ENCODE data around the gene USP43.

Gene USP43

DNA sequence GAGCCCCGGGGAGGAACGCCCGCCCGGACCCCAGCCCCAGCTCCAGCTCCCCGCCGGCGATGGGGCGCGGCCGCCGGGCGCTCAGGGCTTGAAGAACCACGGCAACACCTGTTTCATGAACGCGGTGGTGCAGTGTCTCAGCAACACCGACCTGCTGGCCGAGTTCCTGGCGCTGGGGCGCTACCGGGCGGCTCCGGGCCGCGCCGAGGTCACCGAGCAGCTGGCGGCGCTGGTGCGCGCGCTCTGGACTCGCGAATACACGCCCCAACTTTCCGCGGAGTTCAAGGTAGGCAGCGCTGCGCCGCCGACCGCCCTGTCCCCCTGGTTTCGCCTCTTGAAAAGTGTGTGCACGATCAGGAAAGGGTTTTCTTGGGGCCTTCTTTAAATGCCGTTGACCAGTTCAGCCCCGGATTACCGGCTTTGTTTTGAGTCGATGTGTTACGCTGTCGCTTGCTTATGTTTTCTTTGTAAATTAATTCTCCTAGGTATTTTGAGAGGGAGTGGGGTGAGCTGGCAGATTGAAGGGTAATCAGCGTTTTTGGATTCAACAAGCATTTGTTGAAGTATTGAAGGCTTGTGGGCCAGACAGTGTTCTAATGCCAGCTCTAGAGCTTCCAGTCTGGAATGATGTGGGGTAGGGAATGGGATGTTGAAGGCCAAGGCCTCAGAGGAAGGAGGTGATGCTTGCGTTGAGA, 681 bp downstream of the USP43 start:
- peaks cover 20% of the 10 kb centered on the region for H3K27me3 ChIP-seq (ENCODE audit: control insufficient read depth, low read length)
- H3K4me1 ChIP-seq (ENCODE audit: control insufficient read depth, low read length), result peaks cover 11% of the 10 kb centered on the region
- no peak overlapping the region for H3K4me3 ChIP-seq (ENCODE audit: low read length)
- H3K79me2 ChIP-seq (ENCODE audit: control insufficient read depth, low read length), result no peaks in the 10 kb centered on the region
- no peaks in the 10 kb centered on the region for H4K20me1 ChIP-seq (ENCODE audit: control insufficient read depth, insufficient read depth, low read depth, low read length)
- H3K27ac ChIP-seq (ENCODE audit: low read depth, low read length), result no peak overlapping the region
- no peak overlapping the region for H3K4me2 ChIP-seq (ENCODE audit: low read length)
- no peaks in the 10 kb centered on the region for H3K9me3 ChIP-seq (ENCODE audit: control insufficient read depth, insufficient read depth, low read length)
- no peaks in the 10 kb centered on the region for H3K9me2 ChIP-seq (replicated peaks; ENCODE audit: control insufficient read depth, low read length)
- TF ChIP-seq, protein P1, sequence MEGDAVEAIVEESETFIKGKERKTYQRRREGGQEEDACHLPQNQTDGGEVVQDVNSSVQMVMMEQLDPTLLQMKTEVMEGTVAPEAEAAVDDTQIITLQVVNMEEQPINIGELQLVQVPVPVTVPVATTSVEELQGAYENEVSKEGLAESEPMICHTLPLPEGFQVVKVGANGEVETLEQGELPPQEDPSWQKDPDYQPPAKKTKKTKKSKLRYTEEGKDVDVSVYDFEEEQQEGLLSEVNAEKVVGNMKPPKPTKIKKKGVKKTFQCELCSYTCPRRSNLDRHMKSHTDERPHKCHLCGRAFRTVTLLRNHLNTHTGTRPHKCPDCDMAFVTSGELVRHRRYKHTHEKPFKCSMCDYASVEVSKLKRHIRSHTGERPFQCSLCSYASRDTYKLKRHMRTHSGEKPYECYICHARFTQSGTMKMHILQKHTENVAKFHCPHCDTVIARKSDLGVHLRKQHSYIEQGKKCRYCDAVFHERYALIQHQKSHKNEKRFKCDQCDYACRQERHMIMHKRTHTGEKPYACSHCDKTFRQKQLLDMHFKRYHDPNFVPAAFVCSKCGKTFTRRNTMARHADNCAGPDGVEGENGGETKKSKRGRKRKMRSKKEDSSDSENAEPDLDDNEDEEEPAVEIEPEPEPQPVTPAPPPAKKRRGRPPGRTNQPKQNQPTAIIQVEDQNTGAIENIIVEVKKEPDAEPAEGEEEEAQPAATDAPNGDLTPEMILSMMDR (IDR thresholded peaks at IDR 0.05; ENCODE audit: low read depth, low read length, poor library complexity, severe bottlenecking), result no peak
- no peaks in the 10 kb centered on the region for H3K36me3 ChIP-seq (ENCODE audit: control insufficient read depth, low read length)
- no peaks in the 10 kb centered on the region for H3F3A ChIP-seq (ENCODE audit: control insufficient read depth, insufficient read depth)

DNA sequence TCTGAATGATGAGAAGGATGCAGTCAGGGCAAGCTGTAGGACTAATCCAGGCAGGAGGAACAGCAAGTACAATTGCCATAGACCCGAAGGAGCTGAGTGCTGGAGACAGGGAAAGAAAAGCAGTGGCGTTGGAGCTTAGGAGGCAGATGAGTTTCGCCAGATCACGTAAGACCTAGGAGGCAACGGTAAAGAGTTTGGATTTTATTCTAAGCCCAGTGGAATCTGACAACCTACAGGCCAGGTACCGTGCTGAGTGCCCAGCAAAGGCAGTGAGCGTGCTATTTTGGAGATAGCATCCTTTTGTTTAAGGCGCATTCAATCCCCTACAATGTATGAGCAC, 1.2 kb downstream of the USP43 start:
- Histone ChIP-seq H3K4me2 (ENCODE audit: low read length) (no peak overlapping the region), H3K4me3 (ENCODE audit: low read length) (no peak overlapping the region)

DNA sequence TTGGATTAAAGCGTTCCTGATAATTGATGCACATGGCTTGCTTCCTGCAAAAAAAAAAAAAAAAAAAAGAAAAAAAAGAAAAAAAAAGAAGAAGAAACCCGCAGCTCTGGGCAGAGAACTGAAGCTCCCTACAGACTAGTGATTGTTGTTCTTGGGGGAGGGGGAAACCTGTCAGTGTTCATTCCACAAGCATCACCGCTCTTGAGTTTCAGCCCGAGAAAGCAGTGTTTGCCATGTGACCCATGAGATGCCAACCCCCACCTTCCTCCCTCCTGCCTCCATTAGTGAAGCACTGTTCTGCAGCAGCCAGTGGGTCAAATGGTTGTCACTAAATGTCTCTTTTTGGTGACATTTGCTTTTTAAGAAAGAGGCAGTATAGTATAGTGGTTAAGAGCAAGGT, 1.7 kb downstream of the USP43 start:
- Histone ChIP-seq H3K9me2 (replicated peaks; ENCODE audit: control insufficient read depth, low read length) (no peaks in the 10 kb centered on the region), H3K27me3 (ENCODE audit: control insufficient read depth, low read length) (peaks cover 20% of the 10 kb centered on the region), H3K4me3 (ENCODE audit: low read length) (no peak overlapping the region), H3K36me3 (ENCODE audit: control insufficient read depth, low read length) (no peaks in the 10 kb centered on the region), H3K4me1 (ENCODE audit: control insufficient read depth, low read length) (peaks cover 11% of the 10 kb centered on the region), H3K27ac (ENCODE audit: low read depth, low read length) (no peak overlapping the region), H3K9me3 (ENCODE audit: control insufficient read depth, insufficient read depth, low read length) (no peaks in the 10 kb centered on the region), H3F3A (ENCODE audit: control insufficient read depth, insufficient read depth) (no peaks in the 10 kb centered on the region), H3K4me2 (ENCODE audit: low read length) (no peak overlapping the region), H4K20me1 (ENCODE audit: control insufficient read depth, insufficient read depth, low read depth, low read length) (no peaks in the 10 kb centered on the region), H3K79me2 (ENCODE audit: control insufficient read depth, low read length) (no peaks in the 10 kb centered on the region)
- TF ChIP-seq EZH2phosphoT487 (IDR thresholded peaks at IDR 0.05; ENCODE audit: borderline replicate concordance, low read length), result no peak

More for the DNA sequence above, 1.2 kb downstream of the USP43 start:
- Histone ChIP-seq H3K27me3 (ENCODE audit: control insufficient read depth, low read length) (peaks cover 20% of the 10 kb centered on the region), H4K20me1 (ENCODE audit: control insufficient read depth, insufficient read depth, low read depth, low read length) (no peaks in the 10 kb centered on the region), H3K4me1 (ENCODE audit: control insufficient read depth, low read length) (peaks cover 11% of the 10 kb centered on the region), H3F3A (ENCODE audit: control insufficient read depth, insufficient read depth) (no peaks in the 10 kb centered on the region), H3K27ac (ENCODE audit: low read depth, low read length) (no peak overlapping the region), H3K79me2 (ENCODE audit: control insufficient read depth, low read length) (no peaks in the 10 kb centered on the region), H3K9me3 (ENCODE audit: control insufficient read depth, insufficient read depth, low read length) (no peaks in the 10 kb centered on the region), H3K36me3 (ENCODE audit: control insufficient read depth, low read length) (no peaks in the 10 kb centered on the region), H3K9me2 (replicated peaks; ENCODE audit: control insufficient read depth, low read length) (no peaks in the 10 kb centered on the region)
- TF ChIP-seq, protein P1 (IDR thresholded peaks at IDR 0.05; ENCODE audit: low read depth, low read length, poor library complexity, severe bottlenecking), result no peak
- no peak for TF ChIP-seq EZH2phosphoT487 (IDR thresholded peaks at IDR 0.05; ENCODE audit: borderline replicate concordance, low read length)

DNA sequence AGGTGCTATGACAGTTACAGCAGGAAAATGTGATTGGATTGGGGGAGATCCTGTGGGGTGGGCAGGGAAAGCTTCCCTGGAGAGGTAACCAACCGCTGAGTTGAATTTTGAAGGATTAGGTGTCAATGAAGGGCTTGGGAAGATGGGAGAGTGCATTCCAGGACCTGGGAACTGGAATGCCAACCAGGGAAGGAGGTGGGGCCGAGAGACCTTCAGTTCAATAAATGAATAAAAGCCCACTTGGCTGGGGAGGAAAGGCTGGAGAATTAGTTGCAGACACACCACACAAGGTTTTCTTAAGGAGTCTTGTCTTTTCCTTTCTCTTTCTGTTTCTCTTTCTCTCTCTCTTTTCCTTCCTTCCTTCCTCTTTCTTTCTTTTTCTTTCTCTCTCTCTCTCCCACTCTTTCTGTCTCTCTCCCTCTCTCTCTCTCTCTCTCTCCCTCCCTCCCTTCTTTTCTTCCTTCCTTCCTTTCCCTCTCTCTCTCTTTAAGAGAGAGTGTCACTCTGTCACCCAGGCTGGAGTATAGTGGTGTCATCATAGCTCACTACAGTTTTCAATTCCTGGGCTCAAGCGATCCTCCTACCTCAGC, 3.3 kb downstream of the USP43 start:
- Histone ChIP-seq H3K4me1 (ENCODE audit: control insufficient read depth, low read length) (peaks cover 11% of the 10 kb centered on the region), H4K20me1 (ENCODE audit: control insufficient read depth, insufficient read depth, low read depth, low read length) (no peaks in the 10 kb centered on the region), H3F3A (ENCODE audit: control insufficient read depth, insufficient read depth) (no peaks in the 10 kb centered on the region), H3K27me3 (ENCODE audit: control insufficient read depth, low read length) (peaks cover 20% of the 10 kb centered on the region), H3K4me3 (ENCODE audit: low read length) (no peak overlapping the region), H3K4me2 (ENCODE audit: low read length) (no peak overlapping the region), H3K36me3 (ENCODE audit: control insufficient read depth, low read length) (no peaks in the 10 kb centered on the region), H3K9me2 (replicated peaks; ENCODE audit: control insufficient read depth, low read length) (no peaks in the 10 kb centered on the region), H3K79me2 (ENCODE audit: control insufficient read depth, low read length) (no peaks in the 10 kb centered on the region), H3K9me3 (ENCODE audit: control insufficient read depth, insufficient read depth, low read length) (no peaks in the 10 kb centered on the region), H3K27ac (ENCODE audit: low read depth, low read length) (no peak overlapping the region)
- TF ChIP-seq, protein P1 (IDR thresholded peaks at IDR 0.05; ENCODE audit: low read depth, low read length, poor library complexity, severe bottlenecking), result no peak
- no peak for TF ChIP-seq EZH2phosphoT487 (IDR thresholded peaks at IDR 0.05; ENCODE audit: borderline replicate concordance, low read length)
